ENCODE results near the gene COMMD1. TPM values are rescaled to one million over a fixed set of nuclear protein-coding genes. Genes with fewer than 3 reads are reported as not detected.

Gene COMMD1
- total and polyA plus RNA-seq, 2 donors (not counting 3 experiments of a cell fraction or from before 2014, with no cell fraction given) = 39.5 to 57.1 TPM

DNA sequence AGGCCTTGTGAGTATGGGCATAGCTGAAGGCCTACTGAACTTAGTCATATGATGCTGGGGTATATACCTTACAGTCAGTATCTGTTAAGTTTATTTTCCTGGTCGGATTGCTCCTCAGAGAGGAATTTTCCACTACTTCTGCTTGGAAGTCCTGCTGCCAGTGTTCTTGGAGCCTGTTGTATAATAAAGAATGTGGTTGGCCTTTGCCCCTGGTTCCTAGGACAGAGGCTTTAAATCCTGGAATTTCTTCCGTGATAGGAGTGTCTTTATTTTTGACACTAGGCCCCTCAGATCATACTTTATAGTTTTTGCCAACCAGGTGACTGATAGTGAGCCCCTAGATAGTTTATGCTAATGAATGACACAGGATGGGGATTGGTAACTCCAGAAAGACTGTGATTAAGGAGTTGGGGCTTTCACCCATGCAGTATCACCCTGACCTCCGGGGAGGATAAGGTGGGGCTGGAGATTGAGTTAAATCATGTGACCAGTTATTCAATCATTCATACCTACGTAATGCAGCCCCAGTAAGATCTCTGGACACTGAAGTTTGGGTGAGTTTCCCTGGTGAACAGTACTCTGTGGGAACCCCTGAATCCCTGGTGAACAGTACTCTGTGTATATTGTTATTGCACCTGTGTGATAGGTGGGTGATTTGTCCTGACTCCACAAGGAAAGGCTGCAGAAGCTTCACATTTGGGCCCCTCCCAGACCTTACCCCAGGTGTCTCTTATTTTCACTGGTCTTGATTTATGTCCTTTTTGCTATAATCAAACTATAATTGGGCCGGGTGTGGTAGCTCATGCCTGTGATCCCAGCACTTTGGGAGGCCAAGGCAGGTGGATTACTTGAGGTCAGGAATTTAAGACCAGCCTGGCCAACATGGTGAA, 56.9 kb downstream of the COMMD1 start:
- CTCF ChIA-PET = interaction anchor here (0.6 to 1.2 kb wide), 3 partner anchors 12 to 87 kb away, joined by 3 to 4 read pairs (median 3); no protein-coding TSS in a partner anchor
- H3K4me1 ChIP-seq (ENCODE audit: control insufficient read depth, extremely low read depth, insufficient read depth, low read length) = no peaks in the 10 kb centered on the region
- no peak overlapping the region for H3K4me3 ChIP-seq (replicated peaks in 1 of 3; ENCODE audit: insufficient read depth in 1 of 3, low read depth in 1 of 3, low read length in 3 of 3)
- intact Hi-C loops (cut with micrococcal nuclease) (no loop called here), dilution Hi-C loops (cut with MboI; ENCODE audit: extremely low pct_ligation_motif_present, low sequenced_read_pairs) (no loop called here)
- H3K27ac ChIP-seq (ENCODE audit: insufficient read depth, low read depth, low read length) = no peak overlapping the region
- no peaks in the 10 kb centered on the region for H3K27me3 ChIP-seq (ENCODE audit: control insufficient read depth in 2 of 2, insufficient read depth in 2 of 2, low read length in 2 of 2)
- TF ChIP-seq EZH2 (IDR thresholded peaks at IDR 0.05; ENCODE audit: borderline replicate concordance, low read depth, low read length, severe bottlenecking) = no peak
- TF ChIP-seq, protein P1, sequence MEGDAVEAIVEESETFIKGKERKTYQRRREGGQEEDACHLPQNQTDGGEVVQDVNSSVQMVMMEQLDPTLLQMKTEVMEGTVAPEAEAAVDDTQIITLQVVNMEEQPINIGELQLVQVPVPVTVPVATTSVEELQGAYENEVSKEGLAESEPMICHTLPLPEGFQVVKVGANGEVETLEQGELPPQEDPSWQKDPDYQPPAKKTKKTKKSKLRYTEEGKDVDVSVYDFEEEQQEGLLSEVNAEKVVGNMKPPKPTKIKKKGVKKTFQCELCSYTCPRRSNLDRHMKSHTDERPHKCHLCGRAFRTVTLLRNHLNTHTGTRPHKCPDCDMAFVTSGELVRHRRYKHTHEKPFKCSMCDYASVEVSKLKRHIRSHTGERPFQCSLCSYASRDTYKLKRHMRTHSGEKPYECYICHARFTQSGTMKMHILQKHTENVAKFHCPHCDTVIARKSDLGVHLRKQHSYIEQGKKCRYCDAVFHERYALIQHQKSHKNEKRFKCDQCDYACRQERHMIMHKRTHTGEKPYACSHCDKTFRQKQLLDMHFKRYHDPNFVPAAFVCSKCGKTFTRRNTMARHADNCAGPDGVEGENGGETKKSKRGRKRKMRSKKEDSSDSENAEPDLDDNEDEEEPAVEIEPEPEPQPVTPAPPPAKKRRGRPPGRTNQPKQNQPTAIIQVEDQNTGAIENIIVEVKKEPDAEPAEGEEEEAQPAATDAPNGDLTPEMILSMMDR (IDR thresholded peaks at IDR 0.05; ENCODE audit: extremely low read depth in 1 of 2, insufficient read depth in 1 of 2, low read depth in 1 of 2, low read length in 2 of 2) = no peak
- no peak for TF ChIP-seq MYC (IDR thresholded peaks at IDR 0.05; ENCODE audit: low read depth, low read length)
- TF ChIP-seq GATA2 (IDR thresholded peaks at IDR 0.05; ENCODE audit: insufficient read depth, insufficient read length, low read depth, low read length) = no peak
- TF ChIP-seq JUN (IDR thresholded peaks at IDR 0.05; ENCODE audit: borderline replicate concordance, insufficient read depth, insufficient read length, low read depth) = no peak
- no peak for TF ChIP-seq POLR2A (IDR thresholded peaks at IDR 0.05; ENCODE audit: low read depth, low read length)
- no peak for TF ChIP-seq POLR2AphosphoS5 (IDR thresholded peaks at IDR 0.05; ENCODE audit: insufficient read depth, low read depth, low read length)
- TF ChIP-seq, protein P2, sequence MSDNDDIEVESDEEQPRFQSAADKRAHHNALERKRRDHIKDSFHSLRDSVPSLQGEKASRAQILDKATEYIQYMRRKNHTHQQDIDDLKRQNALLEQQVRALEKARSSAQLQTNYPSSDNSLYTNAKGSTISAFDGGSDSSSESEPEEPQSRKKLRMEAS (IDR thresholded peaks at IDR 0.05; ENCODE audit: insufficient read depth, insufficient read length) = no peak
- TF ChIP-seq FOS (IDR thresholded peaks at IDR 0.05; ENCODE audit: borderline replicate concordance, insufficient read depth, low read length) = no peak
- DNase-seq (ENCODE audit: low read depth, low spot score) (no peak), FAIRE-seq (no peak)
- POLR2A ChIA-PET = no interaction called here
- H3K79me2 ChIP-seq (ENCODE audit: control insufficient read depth, insufficient read depth, low read length) = no peaks in the 10 kb centered on the region
- no peaks in the 10 kb centered on the region for H3K9me1 ChIP-seq (replicated peaks; ENCODE audit: control insufficient read depth, extremely low read depth, insufficient read depth, low read length)
- H3K4me2 ChIP-seq (ENCODE audit: insufficient read depth, low read length) = no peak overlapping the region
- H4K20me1 ChIP-seq (replicated peaks; ENCODE audit: control insufficient read depth, extremely low read depth, insufficient read depth, low read length) = no peaks in the 10 kb centered on the region
- H3K9ac ChIP-seq (replicated peaks; ENCODE audit: extremely low read depth, insufficient read depth, low read length) = no peak overlapping the region
- H2AFZ ChIP-seq (ENCODE audit: low read depth, low read length) = no peak overlapping the region
- BruUV-seq (replicated peaks) = no TSS peak
- no peaks in the 10 kb centered on the region for H3K36me3 ChIP-seq (ENCODE audit: control insufficient read depth in 2 of 2, extremely low read depth in 1 of 2, insufficient read depth in 2 of 2, low read length in 2 of 2)
- H3K9me3 ChIP-seq (replicated peaks; ENCODE audit: control insufficient read depth, insufficient read depth, low read length) = no peaks in the 10 kb centered on the region
